Esophagus squamous epithelium (tissue), 5 donors: ENCODE data around the gene ATP1A4. TPM values are rescaled to one million over a fixed set of nuclear protein-coding genes. Genes with fewer than 3 reads are reported as not detected.
A peak's percentile ranks its signal among the peaks of the same experiment; 100 is the strongest.

ENCODE experiments used
- DNase-seq: peaks from one replicate; lab custom pipeline; 2025; lab: John Stamatoyannopoulos, UW
- H3K27ac ChIP-seq, 4 donors: fragments of 200-600 bp; sonication (generic); one replicate each; pipeline ENCODE4 v1.5.1; 2016 to 2019; ENCODE audit warnings: mild to moderate bottlenecking in 1 of 4
- H3K27me3 ChIP-seq, 4 donors: fragments of 200-600 bp; sonication (generic); 1 replicate in 3 of 4; 2 replicates in 1 of 4; pipeline versions ENCODE4 v1.5.1 to v1.6.0; 2017 to 2021; ENCODE audit warnings: antibody characterized with exemption in 1 of 4
- H3K36me3 ChIP-seq, 3 donors: fragments of 200-600 bp; sonication (generic); one replicate each; pipeline ENCODE4 v1.5.1; 2016 to 2019
- H3K4me1 ChIP-seq, 3 donors: fragments of 200-600 bp; sonication (generic); one replicate each; pipeline ENCODE4 v1.5.1; 2017 to 2019
- H3K4me3 ChIP-seq, 4 donors: fragments of 200-600 bp; sonication (generic); 1 replicate in 3 of 4; 2 replicates in 1 of 4; pipeline ENCODE4 v1.5.1; 2016 to 2019; ENCODE audit warnings: mild to moderate bottlenecking in 2 of 4, moderate library complexity in 1 of 4
- H3K9me3 ChIP-seq, 3 donors: fragments of 200-600 bp; sonication (generic); one replicate each; pipeline ENCODE4 v1.5.1; 2016 to 2019
- POLR2A ChIP-seq, 4 donors: fragments of 450-650 bp; IDR thresholded peaks; one replicate each; pipeline ENCODE4 v1.6.1; 2017; ENCODE audit warnings: antibody characterized with exemption in 4 of 4, mild to moderate bottlenecking in 4 of 4, moderate library complexity in 3 of 4
- WGBS, 2 donors: methylation state at CpG; one replicate each; pipeline ENCODE4 v1.1.5; 2018; 5-methylcytosine and 5-hydroxymethylcytosine counted together
- intact Hi-C: fragments of 100-400 bp; cut with DNase I; formaldehyde crosslinking; loops from one replicate; pipeline ENCODE4 v1.15.0; 2022
- total RNA-seq, 4 donors: library from RNA; depleted of rRNA; stranded (reverse); fragments of >200 nt; gene quantifications; one replicate each; pipeline ENCODE4 v1.1.0, GENCODE V29; 2016
- TF ChIP-seq, protein P1 (sequence below), 6 experiments: fragments of 450-650 bp in 4 of 6; fragments of 200-600 bp in 2 of 6; sonication (generic) in 2 of 6; IDR thresholded peaks; one replicate each; pipeline ENCODE4 v1.5.1; 2016 to 2019; ENCODE audit warnings: antibody characterized with exemption in 6 of 6, mild to moderate bottlenecking in 4 of 6, moderate library complexity in 4 of 6
- donor health status: DM: yes; HTN: yes; CAD: no.

The ATP1A4 gene
- total RNA-seq, 4 donors from 2014 or later: 0.19 to 1.8 TPM; not detected in 2

DNA sequence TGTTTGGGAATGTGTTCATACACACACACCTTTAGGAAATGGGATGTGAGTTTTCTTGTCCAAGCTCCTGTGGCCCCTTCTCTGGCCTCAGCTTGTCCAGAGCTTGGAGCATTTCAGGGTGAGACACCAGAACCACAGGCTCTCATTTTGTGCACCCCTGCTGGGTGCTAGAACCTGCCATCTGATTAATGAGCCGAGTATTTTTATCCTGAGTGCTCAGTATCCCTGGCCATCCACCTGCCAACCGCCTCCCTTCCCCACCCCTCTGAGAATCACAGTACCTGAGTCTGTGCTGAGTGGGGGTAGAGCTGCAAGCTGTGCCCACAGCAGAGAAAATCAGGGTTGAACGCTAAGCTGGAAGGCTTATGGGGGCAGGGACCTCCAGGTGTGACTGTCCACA is 40.4 kb downstream of the ATP1A4 start:
- DNase-seq: no peak
- Histone ChIP-seq H3K4me1 (peaks cover 0 to 22% (median 7%) of the 10 kb centered on the region in 3 donors), H3K27me3 (no peaks in the 10 kb centered on the region), H3K27ac (no peak overlapping the region), H3K36me3 (no peaks in the 10 kb centered on the region), H3K4me3 (no peak overlapping the region), H3K9me3 (no peaks in the 10 kb centered on the region)
- TF ChIP-seq, protein P1, sequence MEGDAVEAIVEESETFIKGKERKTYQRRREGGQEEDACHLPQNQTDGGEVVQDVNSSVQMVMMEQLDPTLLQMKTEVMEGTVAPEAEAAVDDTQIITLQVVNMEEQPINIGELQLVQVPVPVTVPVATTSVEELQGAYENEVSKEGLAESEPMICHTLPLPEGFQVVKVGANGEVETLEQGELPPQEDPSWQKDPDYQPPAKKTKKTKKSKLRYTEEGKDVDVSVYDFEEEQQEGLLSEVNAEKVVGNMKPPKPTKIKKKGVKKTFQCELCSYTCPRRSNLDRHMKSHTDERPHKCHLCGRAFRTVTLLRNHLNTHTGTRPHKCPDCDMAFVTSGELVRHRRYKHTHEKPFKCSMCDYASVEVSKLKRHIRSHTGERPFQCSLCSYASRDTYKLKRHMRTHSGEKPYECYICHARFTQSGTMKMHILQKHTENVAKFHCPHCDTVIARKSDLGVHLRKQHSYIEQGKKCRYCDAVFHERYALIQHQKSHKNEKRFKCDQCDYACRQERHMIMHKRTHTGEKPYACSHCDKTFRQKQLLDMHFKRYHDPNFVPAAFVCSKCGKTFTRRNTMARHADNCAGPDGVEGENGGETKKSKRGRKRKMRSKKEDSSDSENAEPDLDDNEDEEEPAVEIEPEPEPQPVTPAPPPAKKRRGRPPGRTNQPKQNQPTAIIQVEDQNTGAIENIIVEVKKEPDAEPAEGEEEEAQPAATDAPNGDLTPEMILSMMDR (IDR thresholded peaks at IDR 0.05): no peak
- no peak for TF ChIP-seq POLR2A (IDR thresholded peaks at IDR 0.05)
- intact Hi-C loops: no loop called here
- 85% methylated on average over 2 of the region's 3 CpGs; no CpG with 5 or more reads in 1 of the 2 donors for WGBS, 2 donors

DNA sequence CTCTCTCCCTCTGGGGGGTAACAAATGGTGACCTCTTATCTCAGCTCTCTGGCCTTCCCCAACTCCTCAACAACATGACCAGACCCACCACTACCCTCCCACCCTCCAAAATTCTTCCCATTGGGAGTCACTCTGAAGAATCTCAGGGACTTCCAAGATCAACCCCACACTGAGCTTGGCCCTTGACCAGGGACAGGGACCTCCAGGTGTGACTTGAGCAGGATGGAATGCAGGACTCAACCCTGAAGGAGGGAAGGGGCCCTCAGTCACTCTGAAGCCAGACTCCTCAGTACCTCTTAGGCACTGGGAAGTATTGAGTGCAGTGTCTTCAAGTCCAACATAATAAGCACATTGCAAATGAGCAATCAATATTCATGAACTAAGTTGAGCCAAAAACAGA is 40.8 kb downstream of the ATP1A4 start:
- Histone ChIP-seq H3K27me3 (no peaks in the 10 kb centered on the region), H3K9me3 (no peaks in the 10 kb centered on the region), H3K4me1 (peaks cover 0 to 22% (median 7%) of the 10 kb centered on the region in 3 donors), H3K27ac (no peak overlapping the region), H3K36me3 (no peaks in the 10 kb centered on the region), H3K4me3 (no peak overlapping the region)
- no peak for DNase-seq
- intact Hi-C loops: no loop called here
- no peak for TF ChIP-seq POLR2A (IDR thresholded peaks at IDR 0.05)
- TF ChIP-seq, protein P1 (IDR thresholded peaks at IDR 0.05): no peak

DNA sequence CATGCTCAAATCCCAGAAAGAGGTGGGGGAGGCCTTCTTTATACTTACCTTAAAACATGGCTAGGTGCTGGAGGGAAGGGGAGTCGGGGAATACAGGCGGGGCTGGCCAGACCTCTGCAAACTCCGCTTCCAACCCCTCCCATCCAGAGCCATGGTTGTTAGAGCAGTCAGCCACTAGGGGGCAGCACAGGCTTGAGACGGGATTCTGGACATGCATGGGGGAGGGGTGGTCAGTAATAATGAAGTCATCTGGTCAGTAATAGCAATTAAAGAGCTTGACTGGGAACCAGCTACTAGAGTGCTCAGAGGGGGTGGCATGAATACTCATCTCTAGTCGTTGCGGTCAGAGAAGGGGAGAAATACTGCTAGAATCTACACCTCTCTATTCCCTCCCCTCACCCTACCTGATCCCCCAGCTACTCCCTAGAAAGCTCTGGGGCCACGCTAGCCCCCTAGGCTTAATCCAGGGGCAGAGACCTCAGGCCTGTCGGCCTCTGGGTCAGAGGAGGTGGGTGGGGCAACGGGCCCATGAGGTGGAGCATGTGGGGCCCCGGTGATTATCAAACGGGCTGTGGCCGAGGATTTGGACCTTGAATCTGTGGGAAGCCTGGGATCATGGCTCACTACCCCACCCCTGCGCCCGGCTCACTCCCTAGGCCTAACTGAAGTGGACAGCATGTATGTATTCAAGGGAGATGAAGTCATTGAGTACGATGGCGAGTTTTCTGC is 41.9 kb downstream of the ATP1A4 start:
- H3K27me3 ChIP-seq: no peaks in the 10 kb centered on the region
- WGBS, 2 donors: 20 to 29% methylated on average over 8 to 15 of the region's 16 CpGs
- TF ChIP-seq, protein P1 (IDR thresholded peaks at IDR 0.05): peak; percentile 90 to 97 (median 96)
- no peak for TF ChIP-seq POLR2A (IDR thresholded peaks at IDR 0.05)
- peaks cover 0 to 22% (median 7%) of the 10 kb centered on the region in 3 donors for H3K4me1 ChIP-seq
- DNase-seq: peak; percentile 9
- intact Hi-C loops: no loop called here
- H3K36me3 ChIP-seq: no peaks in the 10 kb centered on the region
- H3K9me3 ChIP-seq: no peaks in the 10 kb centered on the region
- H3K27ac ChIP-seq: no peak overlapping the region
- no peak overlapping the region for H3K4me3 ChIP-seq

DNA sequence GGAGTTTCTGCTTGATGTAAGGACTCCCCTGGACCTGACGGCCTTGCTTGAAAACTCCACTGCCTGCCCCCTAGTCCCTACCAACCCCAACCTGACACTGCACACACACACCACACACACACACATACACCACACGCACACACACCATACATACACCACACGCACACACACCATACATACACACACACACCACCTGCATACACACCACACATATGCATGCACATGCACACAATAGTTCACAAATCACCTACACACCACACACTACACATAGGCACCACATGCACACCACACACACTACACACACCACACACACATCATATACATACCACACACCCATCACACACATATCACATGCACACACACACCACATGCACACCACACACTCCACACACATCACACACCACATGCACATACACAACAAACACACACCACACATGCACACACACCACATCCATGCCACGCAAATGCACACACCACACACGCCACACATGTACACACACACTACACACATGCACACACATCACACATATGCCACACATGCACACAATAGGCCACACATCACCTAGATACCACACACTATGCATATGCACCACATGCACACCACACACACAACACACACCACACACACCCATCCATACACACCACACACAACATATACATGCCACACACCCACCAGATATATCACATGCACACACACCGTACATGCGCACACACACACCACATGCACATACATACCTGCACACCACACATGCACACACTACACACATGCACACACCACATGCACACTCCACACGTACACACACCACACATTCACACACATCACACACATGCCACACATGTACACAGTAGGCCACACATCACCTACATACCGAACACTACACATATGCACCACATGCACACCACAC is 42.7 kb downstream of the ATP1A4 start:
- no peaks in the 10 kb centered on the region for H3K27me3 ChIP-seq
- DNase-seq: no peak
- no peak overlapping the region for H3K27ac ChIP-seq
- intact Hi-C loops: no loop called here
- no peaks in the 10 kb centered on the region for H3K36me3 ChIP-seq
- H3K4me1 ChIP-seq: peaks cover 0 to 22% (median 7%) of the 10 kb centered on the region in 3 donors
- TF ChIP-seq, protein P1 (IDR thresholded peaks at IDR 0.05): no peak
- TF ChIP-seq POLR2A (IDR thresholded peaks at IDR 0.05): no peak
- no peak overlapping the region for H3K4me3 ChIP-seq
- no peaks in the 10 kb centered on the region for H3K9me3 ChIP-seq
- 76 to 81% methylated on average over 9 of the region's 9 CpGs for WGBS, 2 donors

DNA sequence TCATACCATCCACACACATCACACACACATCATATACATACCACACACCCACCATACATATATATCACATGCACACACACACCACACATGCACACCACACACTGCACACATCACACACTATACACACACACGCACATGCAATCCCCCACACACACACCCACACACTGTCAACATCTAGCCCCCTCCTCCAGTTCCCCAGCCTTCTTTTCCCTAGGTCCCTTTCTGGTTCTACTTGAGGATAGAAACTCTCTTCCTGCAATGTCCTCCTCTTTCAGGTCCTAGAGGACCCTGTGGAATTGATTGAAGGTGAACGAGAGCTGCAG is 43.3 kb downstream of the ATP1A4 start:
- H3K9me3 ChIP-seq: no peaks in the 10 kb centered on the region
- no peak overlapping the region for H3K4me3 ChIP-seq
- intact Hi-C loops: loop anchor here (5.0 kb wide), 2 partner anchors 58 to 98 kb away; no protein-coding TSS in a partner anchor
- no peak overlapping the region for H3K27ac ChIP-seq
- H3K4me1 ChIP-seq: peaks cover 0 to 17% (median 7%) of the 10 kb centered on the region in 3 donors
- H3K27me3 ChIP-seq: no peaks in the 10 kb centered on the region
- no peaks in the 10 kb centered on the region for H3K36me3 ChIP-seq
- DNase-seq: no peak
- TF ChIP-seq POLR2A (IDR thresholded peaks at IDR 0.05): no peak
- TF ChIP-seq, protein P1 (IDR thresholded peaks at IDR 0.05): no peak
- 73 to 75% methylated on average over 2 of the region's 2 CpGs for WGBS, 2 donors
